GM12875 (cell line): ENCODE results near the gene RAB26.

ENCODE experiments used
- H3K4me3 ChIP-seq: one replicate; pipeline ENCODE4 v1.5.1; 2011; ENCODE audit warnings: low read depth, low read length, control low read depth
- CTCF ChIP-seq: IDR thresholded peaks from 2 replicates; pipeline ENCODE4 v1.5.1; 2011; ENCODE audit warnings: low read depth, mild to moderate bottlenecking, control low read depth, inconsistent platforms, low read length, moderate library complexity, borderline replicate concordance; ENCODE audit not compliant: insufficient read depth

Gene RAB26

GRCh38 chr16:2178321-2179106 lies 30.1 kb downstream of the RAB26 start:
- no peak for TF ChIP-seq CTCF

GRCh38 chr16:2179107-2179501 lies 30.7 kb downstream of the RAB26 start:
- no peak for TF ChIP-seq CTCF

More at GRCh38 chr16:2178321-2179106, 30.1 kb downstream of the RAB26 start:
- H3K4me3 ChIP-seq: no peak overlapping the region

GRCh38 chr16:2179576-2179975 lies 31.2 kb downstream of the RAB26 start:
- H3K4me3 ChIP-seq: no peak overlapping the region
- TF ChIP-seq CTCF: no peak

More at GRCh38 chr16:2179107-2179501, 30.7 kb downstream of the RAB26 start:
- H3K4me3 ChIP-seq: no peak overlapping the region

- TF ChIP-seq CTCF: no peak
- H3K4me3 ChIP-seq: no peak overlapping the region
Observed at GRCh38 chr16:2180461-2180860, 32.0 kb downstream of the RAB26 start.

- TF ChIP-seq CTCF: no peak
- no peak overlapping the region for H3K4me3 ChIP-seq
Observed at GRCh38 chr16:2180962-2181923, 32.8 kb downstream of the RAB26 start.

GRCh38 chr16:2181952-2182351 lies 33.5 kb downstream of the RAB26 start:
- no peak for TF ChIP-seq CTCF
- H3K4me3 ChIP-seq: no peak overlapping the region
